A673 (cell line): ENCODE measurements around the gene HGF.

Experiments used
- CTCF ChIP-seq: fragments of 300-800, 200-600 bp; sonication (generic); conservative IDR thresholded peaks from 2 replicates; pipeline ENCODE4 v1.5.1; 2017; ENCODE audit warnings: low read depth, mild to moderate bottlenecking, antibody characterized with exemption, low read length, moderate library complexity, mixed read lengths
- EZH2 ChIP-seq: fragments of 200-600 bp; sonication (generic); IDR thresholded peaks from 2 replicates; pipeline ENCODE4 v1.6.1; 2017; ENCODE audit warnings: borderline replicate concordance, low read depth, mild to moderate bottlenecking, mixed read lengths, antibody characterized with exemption, low read length; ENCODE audit not compliant: poor library complexity, severe bottlenecking

DNA sequence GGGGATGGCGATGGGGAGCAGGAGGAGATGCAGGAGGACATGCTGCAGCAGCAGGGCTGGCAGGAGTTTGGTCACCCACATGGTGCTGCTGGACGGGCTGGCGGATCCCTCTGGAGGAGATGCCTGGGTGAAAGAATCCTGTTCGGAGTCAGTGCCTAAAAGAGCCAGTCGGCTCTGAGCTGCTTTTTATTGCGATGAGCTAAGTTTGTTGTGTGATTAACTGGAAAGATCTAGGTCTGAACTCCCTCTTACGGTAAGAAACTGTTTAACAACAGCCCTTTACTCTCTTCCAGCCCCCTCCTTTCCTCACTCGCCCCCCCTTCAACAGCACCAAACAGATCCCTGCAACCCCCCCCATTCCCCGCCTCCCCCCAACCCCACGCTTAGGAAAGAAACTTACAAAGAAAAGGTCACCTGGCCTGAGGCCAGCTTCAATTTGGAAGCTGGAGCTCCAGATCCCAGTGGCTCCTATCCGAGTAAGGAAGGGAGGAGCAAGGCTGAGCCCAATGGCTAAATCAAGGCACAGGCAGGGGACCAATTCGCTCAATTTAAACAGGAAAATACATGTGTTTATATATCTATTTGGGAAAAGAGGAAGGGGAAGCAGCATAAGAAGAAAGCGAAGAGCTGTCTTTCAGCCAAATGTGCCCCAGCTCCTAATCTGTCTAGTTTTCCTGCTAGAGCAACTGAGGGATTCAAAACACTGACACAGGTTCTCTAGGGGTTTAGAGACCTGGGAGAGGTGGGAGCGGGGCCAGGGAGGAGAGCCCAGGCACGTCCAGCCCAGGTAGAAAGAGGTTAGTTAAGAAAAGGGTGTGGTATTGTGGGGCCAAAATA, at the start of gene HGF:
- TF ChIP-seq CTCF, result no peak
- TF ChIP-seq EZH2, result no peak
